Measurements from ENCODE around the gene FAM193A. TPM values are rescaled to one million over a fixed set of nuclear protein-coding genes. Genes with fewer than 3 reads are reported as not detected.

The FAM193A gene
- total and polyA plus RNA-seq, 11 donors, result 9.7 to 21.0 (median 16.3) TPM

- Histone ChIP-seq H3K4me3 (no peak overlapping the region), H3K27ac (peak overlapping the region in 9 of 12 donors; percentile 7 to 61 (median 51)), H3K36me3 (peaks cover 0 to 33% (median 8%) of the 10 kb centered on the region in 9 donors), H3K9me3 (no peaks in the 10 kb centered on the region), H3K4me1 (peaks cover 5 to 63% (median 53%) of the 10 kb centered on the region in 12 donors), H3K27me3 (no peaks in the 10 kb centered on the region)
- ATAC-seq (no peak), DNase-seq (no peak)
- 45 to 54% (median 52%) methylated on average over 6 of the region's 6 CpGs for WGBS, 4 donors
- intact Hi-C loops (cut with DNase I), result no loop called here
- no peak for TF ChIP-seq POLR2A (IDR thresholded peaks at IDR 0.05)
- no peak for TF ChIP-seq CTCF (IDR thresholded peaks at IDR 0.05)
Observed at GRCh38 chr4:2599304-2599654, 62.8 kb downstream of the FAM193A start.

GRCh38 chr4:2600878-2601277 is 64.4 kb downstream of the FAM193A start:
- Histone ChIP-seq H3K4me3 (no peak overlapping the region), H3K27ac (no peak overlapping the region), H3K36me3 (peaks cover 0 to 32% (median 8%) of the 10 kb centered on the region in 9 donors), H3K9me3 (no peaks in the 10 kb centered on the region), H3K4me1 (peaks cover 5 to 57% (median 46%) of the 10 kb centered on the region in 12 donors), H3K27me3 (no peaks in the 10 kb centered on the region)
- ATAC-seq (no peak), DNase-seq (no peak)
- 93 to 97% (median 96%) methylated on average over 6 of the region's 6 CpGs for WGBS, 4 donors
- intact Hi-C loops (cut with DNase I), result no loop called here
- no peak for TF ChIP-seq CTCF (IDR thresholded peaks at IDR 0.05)

- Histone ChIP-seq H3K9me3 (no peaks in the 10 kb centered on the region), H3K27ac (no peak overlapping the region), H3K27me3 (no peaks in the 10 kb centered on the region), H3K4me3 (no peak overlapping the region), H3K4me1 (peaks cover 0 to 47% (median 30%) of the 10 kb centered on the region in 12 donors), H3K36me3 (peaks cover 0 to 20% (median 0%) of the 10 kb centered on the region in 9 donors)
- ATAC-seq, result no peak
- WGBS, 4 donors, result 88 to 91% (median 90%) methylated on average over 4 of the region's 4 CpGs
- TF ChIP-seq POLR2A (IDR thresholded peaks at IDR 0.05), result no peak
- no peak for TF ChIP-seq CTCF (IDR thresholded peaks at IDR 0.05)
- no peak for DNase-seq
- intact Hi-C loops (cut with DNase I), result no loop called here
Observed at GRCh38 chr4:2604614-2605013, 68.2 kb downstream of the FAM193A start.

DNA sequence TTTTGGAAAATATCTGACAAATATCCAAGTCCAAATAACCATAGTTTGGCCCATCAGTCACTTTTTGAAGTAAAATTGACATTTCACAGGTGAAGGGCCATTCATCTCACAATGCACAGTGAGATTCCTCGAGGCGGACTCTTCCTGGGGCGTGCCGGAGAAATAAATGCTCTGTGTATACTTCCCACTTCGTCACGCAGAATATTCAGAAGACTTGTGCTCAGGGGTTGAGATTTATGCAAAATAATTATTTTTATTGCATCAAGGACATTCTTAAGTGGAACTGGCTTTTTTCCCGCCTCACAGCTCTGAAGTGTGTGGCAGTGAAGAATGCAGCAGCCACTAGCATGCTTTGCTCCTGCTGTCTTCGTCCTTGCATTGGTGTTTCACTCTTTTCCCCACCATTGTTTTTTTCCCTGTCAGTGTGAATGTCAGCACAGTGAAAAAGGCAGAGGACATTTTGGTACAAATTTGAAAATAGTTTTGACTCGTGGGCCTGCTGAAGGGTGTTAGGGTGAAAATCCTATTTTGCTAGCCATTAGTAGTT is 70.6 kb downstream of the FAM193A start:
- DNase-seq (no peak), ATAC-seq (peak in 2 of 4 donors; percentile 23 to 24)
- Histone ChIP-seq H3K27ac (no peak overlapping the region), H3K4me3 (no peak overlapping the region), H3K9me3 (no peaks in the 10 kb centered on the region), H3K36me3 (peaks cover 0 to 9% (median 0%) of the 10 kb centered on the region in 9 donors), H3K4me1 (peaks cover 0 to 37% (median 22%) of the 10 kb centered on the region in 12 donors), H3K27me3 (no peaks in the 10 kb centered on the region)
- WGBS, 4 donors, result 75 to 79% (median 78%) methylated on average over 9 of the region's 9 CpGs
- intact Hi-C loops (cut with DNase I), result no loop called here
- TF ChIP-seq CTCF (IDR thresholded peaks at IDR 0.05), result no peak
- TF ChIP-seq POLR2A (IDR thresholded peaks at IDR 0.05), result no peak
